ENCODE results near the gene DBN1.
A peak's percentile ranks its signal among the peaks of the same experiment; 100 is the strongest.

The DBN1 gene

GRCh38 chr5:177504086-177505056, 30.9 kb upstream of the DBN1 start:
- no peak for DNase-seq (ENCODE audit: low read depth)

- no peak for DNase-seq (ENCODE audit: low read depth)
Measured at GRCh38 chr5:177503351-177504085, 30.1 kb upstream of the DBN1 start.

- no peak for DNase-seq (ENCODE audit: low read depth)
Measured at GRCh38 chr5:177502886-177503285, 29.5 kb upstream of the DBN1 start.

GRCh38 chr5:177501874-177502678, 28.6 kb upstream of the DBN1 start:
- DNase-seq (ENCODE audit: low read depth), result no peak

GRCh38 chr5:177500685-177501522, 27.5 kb upstream of the DBN1 start:
- peak; percentile 53 for DNase-seq (ENCODE audit: low read depth)

- DNase-seq (ENCODE audit: low read depth), result no peak
Measured at GRCh38 chr5:177499842-177500241, 26.4 kb upstream of the DBN1 start.

GRCh38 chr5:177498013-177498787, 24.8 kb upstream of the DBN1 start:
- DNase-seq (ENCODE audit: low read depth), result no peak

GRCh38 chr5:177497292-177498012, 24.0 kb upstream of the DBN1 start, which contains the start of gene PDLIM7:
Gene PDLIM7 (minus strand): TSS chr5:177497604. CDS start chr5:177496512, 1,092 bp downstream.
- DNase-seq (ENCODE audit: low read depth), result peak; percentile 88

GRCh38 chr5:177496727-177497291, 23.4 kb upstream of the DBN1 start:
- DNase-seq (ENCODE audit: low read depth), result peak; percentile 39

- no peak for DNase-seq (ENCODE audit: low read depth)
Measured at GRCh38 chr5:177496070-177496726, 22.8 kb upstream of the DBN1 start.

GRCh38 chr5:177495243-177496060, 22.0 kb upstream of the DBN1 start:
- no peak for DNase-seq (ENCODE audit: low read depth)

GRCh38 chr5:177494346-177495195, 21.1 kb upstream of the DBN1 start:
- DNase-seq (ENCODE audit: low read depth), result peak; percentile 82

GRCh38 chr5:177493795-177494345, 20.4 kb upstream of the DBN1 start:
- no peak for DNase-seq (ENCODE audit: low read depth)

GRCh38 chr5:177492841-177493240, 19.4 kb upstream of the DBN1 start:
- no peak for DNase-seq (ENCODE audit: low read depth)

GRCh38 chr5:177491983-177492746, 18.7 kb upstream of the DBN1 start:
- no peak for DNase-seq (ENCODE audit: low read depth)

GRCh38 chr5:177491429-177491945, 18.1 kb upstream of the DBN1 start:
- no peak for DNase-seq (ENCODE audit: low read depth)
